Fibroblast of skin of right quadriceps (primary cell): Measurements from ENCODE around the gene MUC2.

Experiments used
- DNase-seq: peaks from one replicate; pipeline ENCODE4 v3.0.0-alpha.2; 2013

Gene MUC2

DNA sequence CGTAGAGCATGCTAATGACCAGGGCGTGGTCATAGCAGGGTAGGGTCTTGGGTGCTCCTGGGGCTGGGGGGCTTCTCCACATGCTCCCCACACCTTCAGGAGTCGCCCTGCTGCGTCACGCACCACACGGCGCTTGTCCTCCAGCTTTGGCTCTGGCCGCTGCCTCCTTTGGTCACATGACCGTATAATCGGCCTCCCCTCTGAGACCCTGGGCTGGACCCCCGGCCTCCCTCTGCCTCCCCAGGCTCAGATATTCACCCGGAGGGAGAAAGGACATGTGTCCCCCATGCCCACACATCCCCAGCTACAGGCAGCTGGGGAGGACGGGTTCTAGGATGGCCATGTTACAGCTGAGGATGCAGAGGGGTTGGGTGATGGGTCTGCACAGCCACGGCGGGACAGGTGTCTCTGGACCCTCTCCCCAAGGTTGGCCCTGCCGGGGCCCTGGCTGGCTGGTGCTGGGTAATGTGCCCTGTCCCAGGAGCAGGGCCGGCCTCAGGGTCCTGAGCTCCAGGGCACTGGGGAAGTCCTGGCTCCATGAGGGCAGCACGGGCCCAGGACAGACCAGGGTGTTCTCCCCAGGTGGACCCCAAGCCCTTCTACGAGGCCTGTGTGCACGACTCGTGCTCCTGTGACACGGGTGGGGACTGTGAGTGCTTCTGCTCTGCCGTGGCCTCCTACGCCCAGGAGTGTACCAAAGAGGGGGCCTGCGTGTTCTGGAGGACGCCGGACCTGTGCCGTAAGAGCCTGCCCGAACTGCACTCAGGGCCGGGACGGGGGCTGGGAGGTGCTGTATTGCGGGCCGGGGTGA lies 14.5 kb downstream of the MUC2 start:
- no peak for DNase-seq

DNA sequence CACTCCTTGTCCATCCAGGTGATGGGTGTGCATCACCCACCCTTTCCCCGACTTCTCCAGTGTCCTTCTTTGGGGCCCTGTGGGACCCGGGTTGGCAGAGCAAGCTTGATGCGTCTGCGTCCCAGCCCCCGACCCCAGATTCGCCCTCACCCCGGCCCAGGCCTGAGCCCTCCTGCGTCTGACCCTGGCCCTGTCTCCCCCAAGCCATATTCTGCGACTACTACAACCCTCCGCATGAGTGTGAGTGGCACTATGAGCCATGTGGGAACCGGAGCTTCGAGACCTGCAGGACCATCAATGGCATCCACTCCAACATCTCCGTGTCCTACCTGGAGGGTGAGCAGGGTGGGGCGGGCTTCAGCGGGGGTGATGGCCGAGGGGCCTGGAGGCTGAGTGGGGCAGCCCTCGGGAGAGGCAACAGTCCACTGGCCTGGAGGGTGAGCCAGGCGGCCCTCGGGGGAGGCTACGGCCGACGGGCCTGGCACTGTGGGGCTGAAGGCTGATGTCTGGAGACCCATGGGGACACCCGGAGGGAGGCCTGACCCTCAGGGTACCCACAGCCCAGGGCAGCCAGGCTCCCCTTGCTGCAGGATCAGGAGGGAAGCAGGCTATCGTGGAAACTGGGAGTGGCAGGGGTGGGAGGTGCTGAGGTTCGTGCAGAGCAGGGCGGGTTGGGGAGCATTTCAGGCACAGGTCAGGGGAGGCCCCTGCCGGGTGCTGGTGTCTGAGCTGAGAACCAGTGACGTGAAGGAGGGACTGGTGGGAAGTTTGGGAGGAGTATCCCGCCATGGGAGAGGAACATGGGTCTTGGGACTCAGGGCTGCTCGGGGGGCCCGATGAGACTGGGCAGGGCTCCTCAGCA lies 15.3 kb downstream of the MUC2 start:
- no peak for DNase-seq

DNA sequence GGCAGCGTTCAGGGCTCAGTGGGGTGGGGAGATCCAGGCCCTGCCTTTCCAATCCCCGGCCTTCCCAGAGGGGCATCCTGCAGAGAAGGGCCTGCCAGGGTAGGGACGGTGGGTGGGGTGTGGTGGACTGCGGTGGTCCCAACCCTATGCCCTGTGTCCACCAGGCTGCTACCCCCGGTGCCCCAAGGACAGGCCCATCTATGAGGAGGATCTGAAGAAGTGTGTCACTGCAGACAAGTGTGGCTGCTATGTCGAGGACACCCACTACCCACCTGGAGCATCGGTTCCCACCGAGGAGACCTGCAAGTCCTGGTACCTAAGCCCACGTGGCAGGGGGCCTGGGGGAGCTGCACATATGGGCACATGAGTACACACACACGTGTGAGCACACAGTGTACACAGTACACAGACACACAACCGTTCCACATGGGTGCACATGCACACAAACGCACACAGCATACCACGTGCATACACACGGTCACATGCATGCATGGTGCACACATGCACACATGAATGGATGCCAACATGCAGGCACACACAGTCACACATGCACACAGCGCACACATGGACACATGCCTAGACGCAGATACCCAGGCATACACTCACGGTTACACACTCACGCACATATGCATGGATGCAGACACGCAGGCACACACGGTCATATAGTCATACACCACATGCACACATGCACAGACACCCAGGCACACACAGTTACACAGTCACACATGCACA lies 16.1 kb downstream of the MUC2 start:
- DNase-seq: no peak

DNA sequence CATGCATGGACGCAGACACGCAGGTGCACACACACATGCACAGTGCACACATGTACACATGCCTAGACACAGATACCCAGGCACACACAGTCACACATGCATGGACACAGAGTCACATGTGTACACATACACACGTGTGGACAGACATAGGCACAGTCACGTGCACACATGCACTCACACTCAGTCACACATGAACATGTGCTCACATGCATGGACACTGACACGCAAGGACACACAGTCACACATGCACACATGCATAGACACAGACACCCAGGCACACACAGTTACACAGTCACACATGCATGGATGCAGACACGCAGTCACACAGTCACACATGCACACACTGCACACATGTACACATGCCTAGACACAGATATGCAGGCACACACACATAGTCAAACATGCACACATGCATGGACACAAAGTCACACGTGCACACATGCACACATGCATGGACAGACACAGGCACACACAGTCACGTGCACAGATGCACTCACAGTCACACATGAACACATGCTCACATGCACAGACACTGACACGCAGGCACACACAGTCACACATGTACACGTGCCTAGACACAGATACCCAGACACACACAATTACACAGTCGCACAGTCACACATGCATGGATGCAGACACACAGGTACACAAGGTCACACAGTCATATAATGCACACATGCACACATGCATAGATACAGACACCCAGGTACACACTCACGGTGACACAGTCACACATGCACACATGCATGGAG lies 16.8 kb downstream of the MUC2 start:
- no peak for DNase-seq

DNA sequence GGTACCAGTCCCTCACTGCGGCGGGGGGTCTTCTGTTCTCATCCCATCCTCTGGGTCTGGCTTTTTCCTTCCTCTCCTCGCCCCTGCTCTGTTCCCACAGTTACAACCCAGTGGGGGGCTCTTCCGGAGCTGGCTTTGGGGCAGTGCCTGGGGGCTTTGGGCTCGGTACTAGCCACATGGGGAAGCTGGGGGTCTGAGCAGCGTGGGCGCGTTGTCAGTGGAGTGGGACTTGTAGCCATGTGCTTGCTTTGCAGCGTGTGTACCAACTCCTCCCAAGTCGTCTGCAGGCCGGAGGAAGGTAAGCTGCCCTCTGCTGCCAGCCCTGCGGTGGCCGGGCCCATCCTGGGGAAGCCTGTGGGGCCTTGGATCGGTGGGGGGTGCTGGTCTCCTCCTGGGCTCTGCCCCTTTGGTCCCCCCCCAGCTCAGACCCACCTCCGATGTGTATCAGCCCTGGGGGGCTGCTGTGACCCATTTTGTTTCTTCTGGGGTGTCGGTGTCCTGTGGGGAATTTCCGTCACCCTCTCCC lies 17.5 kb downstream of the MUC2 start:
- no peak for DNase-seq

DNA sequence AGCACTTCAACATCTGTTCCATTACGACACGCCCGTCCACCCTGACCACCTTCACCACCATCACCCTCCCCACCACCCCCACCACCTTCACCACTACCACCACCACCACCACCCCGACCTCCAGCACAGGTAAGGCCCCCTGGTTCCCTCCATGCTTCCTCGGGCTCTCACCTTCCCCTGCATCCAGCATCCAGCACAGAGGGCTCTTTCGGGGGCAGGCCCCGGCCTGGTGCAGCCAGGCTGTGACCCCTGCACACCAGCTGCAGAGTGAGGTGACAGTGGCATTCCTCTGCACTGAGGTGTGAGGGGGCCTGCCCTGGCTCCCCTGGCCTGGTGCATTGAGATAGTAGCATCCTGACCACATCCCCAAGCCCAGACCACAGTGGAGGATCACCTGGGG lies 18.2 kb downstream of the MUC2 start:
- DNase-seq: no peak

DNA sequence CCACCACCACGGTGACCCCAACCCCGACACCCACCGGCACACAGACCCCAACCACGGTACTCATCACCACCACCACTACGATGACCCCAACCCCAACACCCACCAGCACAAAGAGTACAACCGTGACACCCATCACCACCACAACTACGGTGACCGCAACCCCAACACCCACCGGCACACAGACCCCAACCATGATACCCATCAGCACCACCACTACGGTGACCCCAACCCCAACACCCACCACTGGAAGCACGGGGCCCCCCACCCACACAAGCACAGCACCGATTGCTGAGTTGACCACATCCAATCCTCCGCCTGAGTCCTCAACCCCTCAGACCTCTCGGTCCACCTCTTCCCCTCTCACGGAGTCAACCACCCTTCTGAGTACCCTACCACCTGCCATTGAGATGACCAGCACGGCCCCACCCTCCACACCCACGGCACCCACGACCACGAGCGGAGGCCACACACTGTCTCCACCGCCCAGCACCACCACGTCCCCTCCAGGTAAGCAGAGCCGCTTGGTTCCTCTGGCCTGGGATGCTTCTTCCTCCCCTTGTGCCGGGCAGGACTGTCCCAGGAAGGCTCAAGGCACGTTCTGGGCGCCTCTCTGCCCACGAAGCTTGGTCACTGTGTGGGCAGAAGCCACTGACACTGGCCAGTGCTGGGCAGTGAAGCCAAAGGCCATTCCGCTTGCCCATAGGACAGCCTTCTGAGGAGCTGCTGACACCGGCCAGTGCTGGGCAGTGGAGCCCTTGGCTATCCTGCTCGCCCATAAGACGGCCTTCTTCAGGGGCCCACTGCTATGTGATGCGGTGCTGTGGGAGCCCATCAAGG lies 25.1 kb downstream of the MUC2 start:
- no peak for DNase-seq

DNA sequence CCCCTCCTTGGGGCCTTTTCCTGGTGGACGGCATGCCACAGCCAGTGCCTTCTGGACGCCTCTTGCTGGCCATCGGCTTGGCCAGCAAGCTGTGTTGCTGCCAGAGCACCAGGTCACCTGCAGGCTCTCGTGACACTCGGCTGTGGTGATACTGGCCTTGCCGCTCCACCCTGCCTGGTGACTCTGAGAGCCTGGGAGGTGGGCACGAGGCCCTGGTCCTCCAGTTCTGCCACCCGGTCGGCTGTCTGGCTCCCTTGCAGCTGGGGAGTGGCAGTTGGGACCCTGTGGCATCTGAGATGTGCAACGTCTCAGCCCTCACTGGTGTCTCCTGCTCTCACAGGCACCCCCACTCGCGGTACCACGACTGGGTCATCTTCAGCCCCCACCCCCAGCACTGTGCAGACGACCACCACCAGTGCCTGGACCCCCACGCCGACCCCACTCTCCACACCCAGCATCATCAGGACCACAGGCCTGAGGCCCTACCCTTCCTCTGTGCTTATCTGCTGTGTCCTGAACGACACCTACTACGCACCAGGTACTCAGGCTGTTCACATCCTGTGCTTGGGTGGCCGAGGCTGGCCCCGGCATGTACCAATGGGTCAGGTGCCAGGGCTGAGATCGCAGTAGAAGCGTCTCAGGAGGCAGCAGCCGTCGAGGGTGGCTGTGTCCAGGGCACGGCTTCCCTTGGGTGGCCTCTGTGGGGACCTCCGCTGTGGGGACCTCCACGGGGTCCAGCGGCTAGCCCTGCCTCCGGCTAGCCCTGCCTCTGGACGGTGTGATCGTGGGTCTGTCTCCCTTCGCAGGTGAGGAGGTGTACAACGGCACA lies 26.0 kb downstream of the MUC2 start:
- no peak for DNase-seq

DNA sequence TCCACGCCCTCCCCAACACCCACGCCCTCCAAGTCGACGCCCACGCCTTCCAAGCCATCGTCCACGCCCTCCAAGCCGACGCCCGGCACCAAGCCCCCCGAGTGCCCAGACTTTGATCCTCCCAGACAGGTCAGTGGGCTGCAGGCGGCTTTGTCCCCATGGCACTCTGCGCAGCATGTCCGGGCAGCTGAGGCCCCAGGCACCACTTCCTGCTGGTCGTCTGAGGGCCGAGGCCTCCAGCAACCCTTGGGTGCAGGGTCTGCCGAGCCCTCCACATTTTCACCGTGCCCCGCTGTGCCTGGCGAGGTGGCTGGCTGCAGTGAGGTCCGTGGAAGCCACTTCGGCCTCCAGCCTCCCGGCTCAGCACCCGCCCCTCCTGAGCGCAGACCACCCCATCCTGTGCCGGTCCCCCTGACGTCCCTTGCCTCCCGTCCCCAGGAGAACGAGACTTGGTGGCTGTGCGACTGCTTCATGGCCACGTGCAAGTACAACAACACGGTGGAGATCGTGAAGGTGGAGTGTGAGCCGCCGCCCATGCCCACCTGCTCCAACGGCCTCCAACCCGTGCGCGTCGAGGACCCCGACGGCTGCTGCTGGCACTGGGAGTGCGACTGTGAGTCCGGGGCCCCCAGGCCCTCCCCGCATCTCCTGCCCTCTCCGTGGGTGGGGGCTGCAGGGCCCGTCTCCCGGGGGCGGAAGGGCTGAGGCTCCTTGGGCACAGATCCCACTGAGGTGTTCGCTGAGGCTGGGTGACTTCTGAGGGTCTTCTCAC lies 26.8 kb downstream of the MUC2 start:
- no peak for DNase-seq

DNA sequence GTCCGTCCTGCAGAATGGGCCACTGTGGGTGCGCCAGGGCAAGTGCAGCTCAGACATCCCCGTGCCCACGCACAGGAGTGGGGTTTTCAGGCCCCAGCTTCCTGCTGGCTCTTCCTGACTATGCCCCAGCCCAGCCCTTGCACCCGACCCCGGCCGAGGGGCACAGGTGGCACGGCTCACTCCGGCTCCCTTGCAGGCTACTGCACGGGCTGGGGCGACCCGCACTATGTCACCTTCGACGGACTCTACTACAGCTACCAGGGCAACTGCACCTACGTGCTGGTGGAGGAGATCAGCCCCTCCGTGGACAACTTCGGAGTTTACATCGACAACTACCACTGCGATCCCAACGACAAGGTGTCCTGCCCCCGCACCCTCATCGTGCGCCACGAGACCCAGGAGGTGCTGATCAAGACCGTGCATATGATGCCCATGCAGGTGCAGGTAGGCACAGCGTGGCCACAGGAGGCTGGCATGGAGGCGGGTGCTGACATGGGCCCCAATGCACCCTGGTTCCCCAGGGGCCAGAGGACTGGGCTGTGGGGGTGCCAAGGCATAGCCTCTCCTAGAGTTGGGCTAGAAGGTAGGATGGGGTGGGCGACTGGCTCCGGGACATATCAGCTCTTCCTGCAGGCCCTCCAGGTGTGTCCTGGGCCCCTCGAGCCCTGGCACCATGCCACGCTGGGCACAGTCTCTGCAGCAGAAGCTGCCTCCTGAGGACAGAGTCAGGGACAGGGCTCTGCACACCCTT lies 27.7 kb downstream of the MUC2 start:
- DNase-seq: no peak

DNA sequence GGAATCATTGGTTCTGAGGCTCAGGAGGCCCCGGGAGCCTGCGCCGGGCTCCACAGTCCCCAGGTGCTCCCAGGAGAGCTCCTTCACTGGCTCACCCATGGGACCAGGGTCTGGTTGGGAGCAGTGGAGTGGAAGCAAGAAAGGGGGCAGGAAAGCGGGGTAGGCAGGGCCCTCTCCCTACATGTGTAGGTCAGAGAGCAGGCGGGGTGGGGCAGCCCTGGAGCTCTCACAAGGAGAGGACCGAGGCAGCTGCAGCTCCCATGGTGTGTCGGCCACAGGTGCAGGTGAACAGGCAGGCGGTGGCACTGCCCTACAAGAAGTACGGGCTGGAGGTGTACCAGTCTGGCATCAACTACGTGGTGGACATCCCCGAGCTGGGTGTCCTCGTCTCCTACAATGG lies 28.3 kb downstream of the MUC2 start:
- no peak for DNase-seq

DNA sequence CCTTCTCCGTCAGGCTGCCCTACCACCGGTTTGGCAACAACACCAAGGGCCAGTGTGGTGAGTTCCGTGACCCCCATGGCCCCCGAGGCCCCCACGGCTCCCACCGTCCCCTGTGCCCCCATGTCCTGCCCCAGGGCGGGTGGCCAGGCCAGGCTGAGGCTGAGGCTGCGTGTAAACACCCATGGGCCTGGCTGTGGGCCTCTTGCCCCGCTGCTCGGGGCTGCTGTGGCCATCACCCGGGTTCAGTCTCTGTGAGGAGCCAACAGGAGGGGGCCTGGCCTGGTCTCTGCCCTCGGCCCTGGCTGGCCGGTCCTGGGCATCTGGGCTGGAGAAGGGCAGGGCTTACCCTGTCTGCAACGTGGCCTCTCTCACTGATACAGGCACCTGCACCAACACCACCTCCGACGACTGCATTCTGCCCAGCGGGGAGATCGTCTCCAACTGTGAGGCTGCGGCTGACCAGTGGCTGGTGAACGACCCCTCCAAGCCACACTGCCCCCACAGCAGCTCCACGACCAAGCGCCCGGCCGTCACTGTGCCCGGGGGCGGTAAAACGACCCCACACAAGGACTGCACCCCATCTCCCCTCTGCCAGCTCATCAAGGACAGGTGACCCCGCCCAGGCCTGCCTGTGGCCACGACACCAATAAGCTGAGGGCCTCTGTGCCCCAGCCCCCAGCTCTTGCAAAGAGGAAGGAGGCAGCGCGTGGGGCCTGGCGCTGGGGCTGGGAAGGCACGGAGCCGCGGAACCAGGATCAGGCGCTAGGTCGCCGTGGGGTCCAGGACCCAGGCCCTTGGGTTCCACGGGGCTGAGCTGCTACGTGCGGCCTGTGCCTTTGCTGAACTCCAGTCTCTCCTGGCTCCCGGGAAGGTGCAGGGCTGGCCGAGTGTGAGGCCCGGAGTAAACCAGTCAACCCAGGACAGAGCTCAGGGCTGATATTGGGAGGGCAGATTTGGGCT lies 29.0 kb downstream of the MUC2 start:
- DNase-seq: no peak

DNA sequence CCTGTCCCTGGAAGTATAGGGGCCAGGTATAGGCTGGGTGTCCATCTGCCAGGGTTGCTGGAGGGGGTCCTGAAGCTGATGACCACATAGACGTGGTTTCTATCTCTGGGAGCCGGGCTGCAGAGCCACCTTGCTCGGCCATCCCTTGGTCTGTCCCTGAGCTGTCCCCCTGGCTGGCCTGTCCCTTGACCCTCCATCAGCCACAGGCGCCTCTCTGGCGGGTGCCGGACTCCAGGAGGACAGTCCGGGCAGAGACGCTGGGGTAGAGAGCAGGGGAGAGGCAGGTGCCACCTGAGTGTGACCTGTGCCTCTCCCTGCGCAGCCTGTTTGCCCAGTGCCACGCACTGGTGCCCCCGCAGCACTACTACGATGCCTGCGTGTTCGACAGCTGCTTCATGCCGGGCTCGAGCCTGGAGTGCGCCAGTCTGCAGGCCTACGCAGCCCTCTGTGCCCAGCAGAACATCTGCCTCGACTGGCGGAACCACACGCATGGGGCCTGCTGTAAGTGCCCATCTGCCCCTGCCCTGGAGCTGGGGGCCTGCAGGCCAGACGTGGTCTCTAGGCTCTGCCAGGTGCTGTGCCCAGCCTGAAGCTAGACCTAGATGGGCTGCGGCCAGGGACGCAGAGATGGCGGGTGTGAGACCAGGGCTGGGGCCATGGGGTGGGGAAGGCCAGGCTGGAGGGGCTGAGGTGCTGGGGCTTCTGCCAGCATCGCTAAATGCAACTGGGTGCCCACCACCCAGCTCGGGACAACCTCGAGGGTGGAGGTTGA lies 29.9 kb downstream of the MUC2 start:
- DNase-seq: no peak

DNA sequence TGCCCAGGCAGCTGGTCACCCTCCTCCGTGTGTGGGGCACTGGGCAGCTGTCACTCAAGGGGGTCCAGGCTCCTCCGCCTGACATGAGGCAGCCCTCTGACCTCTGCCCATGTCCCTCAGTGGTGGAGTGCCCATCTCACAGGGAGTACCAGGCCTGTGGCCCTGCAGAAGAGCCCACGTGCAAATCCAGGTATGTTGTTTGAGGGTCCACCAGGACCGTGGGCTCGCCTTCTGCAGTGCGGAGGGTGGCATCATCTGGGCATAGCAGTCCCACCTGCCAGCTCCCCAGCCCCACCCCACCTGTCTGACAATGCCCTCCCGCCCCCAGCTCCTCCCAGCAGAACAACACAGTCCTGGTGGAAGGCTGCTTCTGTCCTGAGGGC lies 30.5 kb downstream of the MUC2 start:
- no peak for DNase-seq

DNA sequence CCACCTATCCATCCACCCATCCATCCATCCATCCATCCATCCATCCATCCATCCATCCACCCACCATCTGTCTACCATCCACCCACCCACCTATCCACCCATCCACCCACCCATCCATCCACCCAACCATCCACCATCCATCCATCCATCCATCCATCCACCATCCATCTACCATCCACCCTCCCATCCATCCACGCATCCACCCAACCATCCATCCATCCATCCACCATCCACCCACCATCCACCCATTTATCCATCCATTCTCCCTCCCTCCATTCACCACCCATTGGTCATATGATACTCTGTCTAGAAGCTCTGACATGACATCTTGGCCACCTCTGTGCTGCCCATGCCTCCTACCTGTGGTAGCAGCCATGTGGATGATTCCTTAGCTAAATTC lies 31.7 kb downstream of the MUC2 start:
- no peak for DNase-seq

DNA sequence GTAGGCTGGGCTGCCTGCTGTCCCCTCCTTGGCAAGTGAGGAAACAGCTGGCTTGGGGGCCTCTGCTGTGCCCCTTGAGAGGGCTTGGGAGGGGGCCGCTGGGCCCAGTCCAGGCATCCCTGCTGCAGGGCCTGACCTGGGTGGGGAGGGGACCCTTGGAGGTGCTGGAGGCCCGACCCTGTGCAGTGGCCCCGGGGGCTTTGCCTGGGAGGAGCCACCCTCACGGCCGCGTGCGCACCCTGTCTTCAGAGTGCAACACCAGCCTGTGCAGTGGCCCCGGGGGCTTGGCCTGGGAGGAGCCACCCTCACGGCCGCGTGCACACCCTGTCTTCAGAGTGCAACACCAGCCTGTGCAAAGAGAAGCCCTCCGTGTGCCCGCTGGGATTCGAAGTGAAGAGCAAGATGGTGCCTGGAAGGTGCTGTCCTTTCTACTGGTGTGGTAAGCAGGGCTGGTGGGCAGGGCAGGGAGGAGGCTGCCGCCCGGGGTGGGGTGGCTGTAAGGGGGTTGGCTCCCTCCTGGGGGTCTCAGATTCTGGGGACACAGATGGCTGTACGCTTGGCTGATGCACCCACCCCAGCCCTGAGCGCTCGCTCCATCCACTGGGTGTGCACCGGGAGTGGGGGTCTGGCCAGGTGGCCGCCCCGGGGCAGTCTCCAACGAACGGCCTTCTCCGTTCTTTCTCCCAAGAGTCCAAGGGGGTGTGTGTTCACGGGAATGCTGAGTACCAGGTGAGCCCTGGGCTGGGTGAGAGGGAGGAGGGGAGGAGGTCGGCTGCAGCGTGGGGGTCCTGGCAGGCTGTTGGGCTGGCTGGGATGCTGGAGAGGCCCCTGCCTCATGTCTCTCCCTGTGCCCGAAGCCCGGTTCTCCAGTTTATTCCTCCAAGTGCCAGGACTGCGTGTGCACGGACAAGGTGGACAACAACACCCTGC lies 32.9 kb downstream of the MUC2 start:
- DNase-seq: no peak
